Measurements from ENCODE around the gene ACP3.
A peak's percentile ranks its signal among the peaks of the same experiment; 100 is the strongest.

ACP3 gene

DNA sequence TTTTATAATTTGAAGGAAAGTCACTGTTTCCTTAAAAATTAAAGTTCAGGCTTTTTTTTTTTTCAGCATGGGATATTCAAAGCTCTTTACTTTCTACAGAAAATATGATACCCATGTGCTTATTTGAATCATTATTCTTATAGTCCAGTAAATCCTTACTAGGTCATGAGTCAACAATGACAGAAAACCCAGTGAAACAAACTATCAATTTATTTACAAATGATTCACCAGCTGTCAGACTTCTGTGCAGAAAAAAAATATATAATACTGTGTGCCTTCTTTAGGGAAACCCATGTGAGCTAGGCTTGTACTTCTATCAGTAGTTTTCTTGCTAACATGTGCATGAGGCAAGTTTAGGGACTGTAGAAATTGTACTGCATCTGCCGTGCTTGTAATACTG is 1.2 kb downstream of the ACP3 start:
- no peak for DNase-seq

DNA sequence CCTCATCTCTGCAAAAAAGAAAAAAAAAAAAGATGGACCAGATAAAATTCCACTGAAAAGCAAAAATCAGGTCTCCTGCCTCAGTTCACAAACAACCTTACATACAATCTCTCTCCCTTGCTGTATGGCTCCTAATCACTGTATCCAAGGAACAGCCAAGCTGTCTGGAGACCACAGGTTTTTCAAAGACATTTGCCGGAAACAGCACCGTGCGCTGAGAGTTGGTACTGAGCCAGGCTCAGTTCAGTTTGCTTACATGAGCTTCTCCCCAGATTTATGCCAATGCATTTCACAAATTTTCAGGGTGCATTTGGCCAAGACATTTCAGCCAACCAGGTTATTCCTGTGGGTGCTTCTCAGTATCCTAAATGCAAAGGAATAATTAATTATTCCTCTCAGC is 4.1 kb downstream of the ACP3 start:
- no peak for DNase-seq

DNA sequence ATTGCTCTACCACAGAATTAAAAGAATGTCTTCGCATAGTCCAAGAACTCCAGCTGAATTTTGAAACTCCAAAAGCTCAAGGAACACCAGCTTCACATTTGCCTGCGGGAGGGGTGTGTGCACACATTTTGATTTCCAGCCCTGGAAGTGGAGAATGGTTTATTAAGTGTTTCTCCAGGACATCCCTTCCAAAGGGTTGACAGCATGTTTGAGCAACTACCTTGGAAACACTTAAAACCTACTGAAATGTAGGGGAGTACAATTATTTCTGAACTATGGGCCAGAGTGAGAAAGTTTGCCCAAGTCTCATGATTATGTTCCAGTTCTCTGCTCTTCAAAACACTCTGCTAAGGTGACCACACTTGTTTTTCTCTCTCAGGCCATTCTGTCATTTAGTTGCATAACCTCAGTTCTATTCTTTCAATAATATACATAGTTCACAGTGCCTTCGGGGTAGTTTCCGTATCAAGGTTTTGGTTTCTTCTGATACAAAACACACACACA is 7.9 kb downstream of the ACP3 start:
- DNase-seq, result no peak

DNA sequence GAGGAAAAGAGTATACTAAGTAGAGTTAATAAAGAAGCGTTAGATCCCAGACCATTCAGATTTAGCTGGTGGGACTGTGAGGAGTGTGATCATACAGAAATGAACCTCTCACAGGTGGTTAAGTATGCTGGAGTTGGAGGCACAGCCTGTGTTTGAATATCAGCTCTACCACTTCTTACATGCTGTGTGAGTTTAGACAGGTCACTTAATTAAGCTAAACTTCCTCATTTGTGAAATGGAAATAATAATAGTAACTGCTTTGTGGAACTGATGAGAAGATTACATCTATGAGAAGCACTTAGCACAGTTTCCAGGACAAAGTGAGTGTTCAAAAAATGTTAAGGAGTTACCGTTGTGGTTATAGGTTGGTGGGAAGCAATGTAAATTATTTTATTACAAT is 8.4 kb downstream of the ACP3 start:
- no peak for DNase-seq

DNA sequence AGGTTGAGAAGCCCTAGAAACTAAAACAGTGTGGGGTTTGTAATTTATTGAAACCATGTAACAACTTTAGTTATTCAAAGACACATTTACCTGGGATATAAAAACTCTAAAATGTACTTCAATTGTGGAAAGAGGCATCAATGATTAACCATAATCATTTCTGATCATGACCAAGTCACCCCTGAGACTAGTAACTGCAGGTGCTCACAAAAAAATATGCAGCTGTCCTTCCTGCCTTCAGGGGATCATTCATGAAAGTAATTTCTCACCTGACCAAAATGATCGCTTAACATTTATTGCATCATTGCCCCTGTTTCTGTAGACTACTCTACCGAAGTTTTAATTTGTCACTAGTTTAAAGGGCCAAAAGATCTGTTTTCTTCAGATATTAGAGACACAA is 9.0 kb downstream of the ACP3 start:
- DNase-seq, result no peak

DNA sequence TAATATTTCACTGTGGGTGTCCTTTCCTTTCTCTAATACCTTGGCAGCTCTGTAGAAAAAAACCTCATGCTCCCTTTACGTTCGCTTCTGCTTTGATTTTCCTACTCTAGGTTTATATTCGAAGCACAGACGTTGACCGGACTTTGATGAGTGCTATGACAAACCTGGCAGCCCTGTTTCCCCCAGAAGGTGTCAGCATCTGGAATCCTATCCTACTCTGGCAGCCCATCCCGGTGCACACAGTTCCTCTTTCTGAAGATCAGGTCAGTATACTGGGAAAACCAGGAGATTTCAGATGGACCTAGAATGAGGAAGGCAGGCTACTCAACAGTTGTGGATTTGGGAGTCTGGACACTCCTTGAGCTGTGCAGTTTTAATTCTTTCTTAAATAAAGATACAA is 14.9 kb downstream of the ACP3 start:
- DNase-seq, result no peak

DNA sequence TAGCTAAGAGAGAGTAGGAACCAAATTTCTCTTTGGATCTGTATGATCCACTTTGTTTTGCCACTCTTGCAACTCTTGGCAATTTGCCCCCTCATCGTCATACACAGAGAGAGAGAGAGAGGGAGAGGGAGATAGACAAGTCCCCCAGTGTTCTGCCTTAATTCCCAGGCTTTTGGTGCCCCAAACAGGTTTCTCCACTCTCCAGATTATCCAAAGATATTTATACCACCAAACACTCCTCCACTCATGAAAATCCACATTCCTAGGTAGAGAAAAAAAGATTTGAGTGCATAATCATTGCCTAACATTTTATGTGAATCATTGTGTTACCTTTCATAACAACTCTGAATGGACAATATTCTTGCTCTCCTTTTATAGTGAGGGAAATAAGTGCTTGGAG is 15.3 kb downstream of the ACP3 start:
- no peak for DNase-seq

DNA sequence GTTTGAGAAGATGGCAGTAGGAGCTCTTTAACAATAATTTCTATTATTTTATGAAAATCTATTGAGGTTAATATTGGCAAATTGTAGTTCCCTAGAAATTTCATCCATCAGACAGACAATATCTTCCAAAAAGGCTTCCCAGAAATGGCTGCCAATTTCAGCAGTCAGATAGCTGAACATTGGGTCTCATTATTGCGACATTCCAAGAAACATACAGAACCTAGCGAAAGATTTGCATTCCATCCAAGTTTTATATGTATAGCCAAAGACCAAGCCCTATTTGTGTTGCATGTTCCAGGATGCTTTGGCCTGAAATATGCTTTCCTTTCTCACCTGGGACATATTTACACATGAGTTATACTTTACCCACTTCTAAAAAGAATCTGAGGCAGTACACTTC is 24.5 kb downstream of the ACP3 start:
- no peak for DNase-seq

DNA sequence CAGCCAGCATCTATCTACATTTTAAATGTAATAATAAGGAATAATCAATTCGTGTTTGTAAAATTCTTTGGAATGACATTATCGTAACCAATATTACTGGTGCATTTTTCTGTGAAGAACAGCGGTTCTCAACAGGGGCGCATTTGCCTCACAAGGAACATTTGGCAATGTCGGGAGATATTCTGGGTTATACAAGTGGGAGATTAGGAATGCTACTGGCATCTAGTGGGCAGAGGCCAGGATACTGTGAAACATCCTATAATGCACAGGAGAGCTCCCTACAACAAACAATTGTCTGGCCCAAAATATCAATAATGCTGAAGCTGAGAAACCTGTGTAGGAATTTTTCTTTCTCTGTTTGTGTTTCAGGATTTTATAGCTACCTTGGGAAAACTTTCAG is 25.0 kb downstream of the ACP3 start:
- no peak for DNase-seq

DNA sequence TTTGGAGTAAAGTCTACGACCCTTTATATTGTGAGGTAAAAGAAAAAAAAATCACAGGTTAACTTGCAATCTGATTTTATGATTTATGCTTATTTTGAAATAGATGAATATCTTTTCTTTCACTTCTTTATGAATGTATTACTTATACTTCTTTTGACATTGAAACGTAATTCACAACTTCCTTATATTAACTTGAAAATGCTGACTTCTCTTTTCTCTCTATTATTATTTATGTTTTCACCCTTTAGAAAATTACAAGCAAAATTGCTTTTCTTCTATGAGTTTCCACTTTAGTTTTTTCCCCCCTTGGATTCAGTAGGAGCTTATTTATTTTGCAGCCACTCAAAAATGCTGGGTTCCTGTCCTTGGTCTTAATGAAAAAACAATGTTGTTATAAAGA is 25.4 kb downstream of the ACP3 start:
- DNase-seq, result no peak

DNA sequence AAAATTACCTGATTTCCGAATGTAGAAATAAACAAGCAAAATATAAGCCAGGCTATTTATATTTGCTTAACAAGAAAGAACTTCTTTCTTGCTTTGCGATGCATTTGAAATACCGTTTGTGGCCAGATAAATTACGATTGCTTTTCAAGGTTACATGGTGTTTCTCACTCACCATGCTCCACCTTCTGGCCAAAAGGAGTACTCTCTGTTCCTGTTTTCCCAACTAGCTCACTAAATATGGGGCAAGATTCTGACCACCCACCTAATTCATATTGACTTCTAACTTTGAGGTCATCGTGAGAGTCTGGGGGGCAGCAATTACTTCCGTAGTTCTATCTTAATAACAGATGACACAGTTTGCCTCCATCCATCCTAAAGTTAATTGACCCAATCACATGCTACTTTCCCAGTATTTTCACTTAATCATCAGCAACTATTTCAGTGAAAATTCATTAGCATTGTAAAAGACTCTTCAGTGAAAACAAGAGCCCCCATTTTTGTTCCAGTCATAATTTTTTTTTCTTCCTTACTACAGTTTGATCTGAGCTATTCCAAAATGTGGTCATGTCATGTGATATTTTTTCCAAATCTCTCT is 25.9 kb downstream of the ACP3 start:
- peak; percentile 43 for DNase-seq

DNA sequence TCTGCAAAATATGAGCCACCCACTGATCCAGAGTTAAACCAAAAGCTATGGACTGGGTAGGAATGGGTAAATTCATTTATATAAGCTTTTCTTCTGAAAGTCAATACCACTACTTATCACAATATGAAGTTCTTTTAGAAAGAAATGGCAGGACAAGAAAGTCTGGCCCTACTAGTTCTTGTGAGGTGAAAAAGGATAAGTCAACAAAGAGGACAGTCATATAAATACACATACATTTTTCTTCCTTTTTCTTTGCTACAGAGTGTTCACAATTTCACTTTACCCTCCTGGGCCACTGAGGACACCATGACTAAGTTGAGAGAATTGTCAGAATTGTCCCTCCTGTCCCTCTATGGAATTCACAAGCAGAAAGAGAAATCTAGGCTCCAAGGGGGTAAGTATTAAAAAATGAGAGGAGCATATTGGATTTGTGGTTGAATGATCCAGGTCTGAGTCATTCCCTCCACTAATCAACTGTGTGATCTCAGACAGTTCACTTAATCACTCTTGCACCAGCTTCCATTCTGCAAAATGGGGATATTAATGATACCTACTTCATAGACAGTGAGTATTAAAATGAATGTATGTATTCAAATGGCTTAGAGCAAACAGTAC is 27.6 kb downstream of the ACP3 start:
- no peak for DNase-seq

DNA sequence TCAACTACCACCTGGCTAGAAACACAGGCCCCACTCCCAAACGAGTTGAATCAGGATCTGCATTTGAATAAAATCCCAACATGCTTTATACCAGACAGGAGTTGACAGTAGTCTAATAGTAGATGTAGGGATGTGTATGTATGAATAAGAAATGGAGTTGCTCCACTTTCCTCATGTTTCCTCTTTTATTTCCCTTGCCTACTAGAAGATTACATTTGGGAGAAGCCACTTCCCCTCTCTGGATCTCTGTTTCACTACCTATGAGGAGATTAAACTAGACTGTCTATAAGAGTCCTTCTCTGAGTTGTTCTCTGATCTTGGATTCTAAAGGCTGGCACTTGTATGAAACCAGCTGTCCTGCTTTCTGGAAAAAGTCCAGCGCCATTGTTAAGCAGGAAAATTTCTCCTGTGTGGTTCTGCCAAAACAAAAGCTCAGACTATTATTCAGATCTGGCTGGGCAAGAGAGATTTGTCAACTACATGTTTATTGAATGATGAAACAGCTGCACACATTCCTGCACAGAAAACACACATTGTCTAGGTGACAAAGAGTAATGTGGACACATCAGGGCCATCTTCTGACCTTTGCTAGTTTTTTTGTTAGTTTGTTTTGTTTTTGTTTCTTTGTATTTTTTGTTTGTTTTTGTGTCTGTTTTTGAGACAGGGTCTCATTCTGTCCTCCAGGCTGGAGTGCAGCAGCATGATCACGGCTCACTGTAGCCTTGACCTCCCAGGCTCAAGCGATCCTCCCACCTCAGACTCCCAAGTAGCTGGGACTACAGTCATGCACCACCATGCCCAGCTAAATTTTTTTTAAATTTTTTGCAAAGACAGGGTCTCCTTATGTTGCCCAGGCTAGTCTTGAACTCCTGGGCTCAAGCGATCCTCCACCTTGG is 29.9 kb downstream of the ACP3 start:
- DNase-seq, result no peak

DNA sequence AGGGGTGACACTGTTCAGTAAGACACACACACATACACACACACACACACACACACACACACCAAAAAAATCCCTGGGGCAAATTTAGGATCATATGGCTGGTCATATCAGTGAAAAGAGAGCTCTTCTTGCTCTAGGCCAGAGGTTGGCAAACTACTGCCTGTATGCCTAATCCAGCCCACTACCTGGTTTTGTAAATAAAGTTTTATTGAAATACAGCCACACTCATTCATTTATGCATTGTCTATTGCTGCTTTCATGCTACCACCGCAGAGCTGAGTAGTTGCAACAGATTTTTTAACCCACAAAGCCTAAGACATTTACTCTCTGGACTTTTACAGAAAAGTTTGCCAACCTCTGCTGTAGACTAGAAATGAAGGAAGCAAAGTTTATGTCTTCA is 30.6 kb downstream of the ACP3 start:
- DNase-seq, result no peak

DNA sequence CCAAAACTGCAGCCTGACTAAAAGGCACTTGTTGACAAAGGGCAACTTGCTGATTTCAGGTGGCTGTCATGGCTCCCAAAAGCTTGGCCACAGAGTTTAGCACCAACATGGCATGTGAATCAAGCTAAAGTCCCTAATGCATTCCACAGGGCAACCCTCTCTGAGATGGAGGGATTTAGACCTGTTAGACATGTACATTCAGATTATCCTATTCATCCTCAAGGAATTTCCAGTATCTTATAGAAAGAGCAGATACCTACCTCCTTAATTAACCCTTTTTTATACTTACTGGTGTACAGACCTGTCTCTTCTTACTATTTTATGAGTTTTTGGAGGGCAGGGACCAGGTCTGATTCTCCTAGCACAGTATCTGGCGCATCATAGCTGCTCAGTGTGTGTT is 31.3 kb downstream of the ACP3 start:
- no peak for DNase-seq

DNA sequence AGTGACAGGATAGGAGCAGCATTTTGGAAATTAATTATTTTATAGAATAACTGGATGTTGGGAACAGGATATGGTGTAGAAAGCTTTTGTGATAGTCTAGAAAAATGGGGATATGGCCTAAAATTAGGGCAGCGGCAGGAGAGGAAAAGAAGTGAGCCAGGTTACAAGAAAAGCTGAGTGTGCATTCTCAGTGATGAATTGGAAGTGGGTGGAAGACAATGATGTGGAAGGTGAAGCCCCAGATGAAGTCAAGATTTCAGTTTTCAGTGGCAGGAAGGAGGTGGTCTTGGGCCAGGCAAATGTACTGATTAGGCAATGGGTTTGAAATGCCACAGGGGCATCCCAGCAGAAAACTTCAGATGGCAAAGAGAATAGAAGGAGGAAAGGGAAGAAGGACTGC is 33.6 kb downstream of the ACP3 start:
- DNase-seq, result no peak

DNA sequence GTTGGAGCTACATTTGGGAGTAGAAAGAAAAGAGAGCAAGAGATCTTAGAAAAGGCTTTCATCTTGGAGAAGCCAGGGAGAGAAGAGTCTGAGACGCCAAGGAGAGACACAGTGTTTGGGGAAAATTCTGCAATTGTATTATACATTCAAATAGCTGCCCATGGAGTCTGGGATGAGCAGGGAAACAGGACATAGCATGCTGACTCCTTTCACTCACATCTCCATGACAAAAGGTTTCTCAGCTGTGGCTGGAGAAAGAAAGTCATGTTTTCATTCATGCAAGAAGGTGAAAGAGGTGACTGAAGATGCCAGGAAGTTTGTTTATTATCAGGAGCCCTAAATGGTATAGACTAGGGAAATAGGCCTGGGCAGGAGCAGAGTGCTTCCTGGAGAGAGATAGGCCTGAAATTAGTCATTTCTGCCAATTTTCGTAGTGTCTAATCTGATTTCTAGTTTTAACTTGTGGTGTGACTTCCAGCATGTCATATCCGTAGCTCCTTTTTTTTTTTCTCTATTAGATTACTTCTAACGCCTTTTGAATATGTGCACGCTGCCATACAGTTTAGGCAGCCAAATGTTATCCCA is 34.1 kb downstream of the ACP3 start:
- no peak for DNase-seq

DNA sequence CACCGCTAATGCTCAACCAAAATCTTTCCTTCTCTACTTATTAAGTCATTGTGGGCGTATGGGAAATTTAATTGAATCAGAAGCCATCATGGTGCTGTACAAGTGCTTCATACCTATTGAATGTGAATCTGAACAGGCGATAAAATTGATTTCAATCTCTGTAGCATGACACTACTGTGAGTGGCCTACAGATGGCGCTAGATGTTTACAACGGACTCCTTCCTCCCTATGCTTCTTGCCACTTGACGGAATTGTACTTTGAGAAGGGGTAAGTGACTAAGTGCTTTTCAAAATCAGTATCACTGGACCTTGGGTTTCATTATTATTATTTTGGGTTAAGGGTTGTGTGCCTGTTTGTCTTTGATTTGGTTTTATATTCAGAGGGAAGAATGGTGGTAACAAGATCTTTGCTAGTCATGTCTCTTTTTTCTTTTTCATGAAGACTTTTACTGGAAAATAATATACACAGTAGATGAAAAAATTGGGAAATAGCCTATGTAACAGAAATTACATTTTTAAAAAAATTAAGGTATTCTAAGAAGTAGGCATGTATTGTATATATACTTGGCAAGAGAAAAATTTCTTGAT is 35.4 kb downstream of the ACP3 start:
- peak; percentile 43 for DNase-seq

DNA sequence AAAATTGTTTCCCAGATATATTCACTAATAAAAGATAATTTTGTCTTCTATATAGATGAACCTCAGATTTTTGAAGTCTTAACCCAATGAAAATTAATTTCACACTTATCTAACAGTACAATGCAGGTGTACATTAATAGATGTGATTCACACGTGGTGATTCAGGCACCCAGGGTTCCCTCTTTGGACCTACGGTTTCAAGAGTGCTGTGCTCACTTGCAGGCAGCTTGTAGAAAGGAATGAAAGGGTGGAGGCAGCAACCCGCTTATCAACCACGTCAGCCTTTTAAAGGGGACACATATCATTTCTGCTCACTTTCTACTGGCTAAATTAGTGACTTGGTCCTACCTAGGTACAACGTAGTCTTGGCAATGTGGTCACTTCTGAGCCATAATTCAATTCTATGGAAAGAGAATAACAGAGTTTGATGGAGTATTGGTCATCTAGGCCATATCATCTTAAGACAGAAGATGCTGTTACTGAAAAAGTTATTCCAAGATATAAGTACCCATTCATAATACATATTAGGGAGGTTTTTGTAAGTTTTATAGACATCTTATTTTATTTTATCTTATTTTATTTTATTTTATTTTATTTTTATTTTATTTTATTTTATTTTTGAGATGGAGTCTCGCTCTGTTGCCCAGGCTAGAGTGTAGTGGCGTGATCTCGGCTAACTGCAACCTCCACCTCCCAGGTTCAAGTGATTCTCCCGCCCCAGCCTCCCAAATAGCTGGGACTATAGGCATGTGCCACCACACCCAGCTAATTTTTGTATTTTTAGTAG is 37.9 kb downstream of the ACP3 start:
- DNase-seq, result no peak

DNA sequence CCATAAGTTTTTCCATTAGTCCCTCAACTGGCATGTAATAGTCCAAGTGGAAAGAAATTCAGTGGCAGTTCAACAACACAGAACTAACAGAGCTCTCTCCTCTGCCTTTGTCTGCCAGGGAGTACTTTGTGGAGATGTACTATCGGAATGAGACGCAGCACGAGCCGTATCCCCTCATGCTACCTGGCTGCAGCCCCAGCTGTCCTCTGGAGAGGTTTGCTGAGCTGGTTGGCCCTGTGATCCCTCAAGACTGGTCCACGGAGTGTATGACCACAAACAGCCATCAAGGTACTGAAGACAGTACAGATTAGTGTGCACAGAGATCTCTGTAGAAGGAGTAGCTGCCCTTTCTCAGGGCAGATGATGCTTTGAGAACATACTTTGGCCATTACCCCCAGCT is 39.4 kb downstream of the ACP3 start:
- no peak for DNase-seq

DNA sequence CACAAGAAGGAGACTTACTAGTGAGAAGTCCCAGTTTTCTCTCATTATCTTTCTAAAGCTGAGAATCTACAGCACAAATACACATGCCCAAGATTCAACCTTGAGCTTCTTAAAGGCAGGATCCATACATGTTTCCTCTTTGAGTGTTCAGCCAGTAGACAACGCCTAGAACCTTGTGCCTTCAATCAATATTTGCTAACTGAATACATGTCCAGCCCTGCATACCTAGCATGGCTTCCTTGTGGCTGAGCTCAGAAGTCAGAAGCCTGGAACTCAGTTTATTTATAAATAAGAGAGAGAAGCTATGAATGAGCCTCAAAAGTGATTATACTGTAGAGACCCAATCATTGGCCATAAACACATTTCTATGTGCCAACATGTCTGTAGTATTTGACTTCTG is 43.5 kb downstream of the ACP3 start:
- no peak for DNase-seq

DNA sequence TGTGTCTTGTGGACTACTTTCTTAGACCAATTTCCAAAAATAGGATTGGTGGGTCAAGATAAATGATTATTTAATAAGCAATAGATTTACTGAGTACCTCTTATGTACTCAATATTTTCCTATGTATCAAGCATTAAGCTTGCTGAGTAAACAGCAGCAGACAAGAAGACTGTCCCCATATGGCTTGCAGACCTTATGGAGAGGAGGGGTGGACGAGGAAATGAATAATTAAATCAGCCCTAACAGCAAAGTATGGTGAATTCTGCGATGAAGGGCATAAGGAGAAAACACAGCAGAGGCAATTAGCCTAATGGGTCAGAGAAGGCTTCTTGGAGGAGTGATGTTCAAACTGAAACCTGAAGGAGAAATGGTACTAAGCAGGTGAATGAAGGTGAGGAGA is 45.1 kb downstream of the ACP3 start:
- no peak for DNase-seq

DNA sequence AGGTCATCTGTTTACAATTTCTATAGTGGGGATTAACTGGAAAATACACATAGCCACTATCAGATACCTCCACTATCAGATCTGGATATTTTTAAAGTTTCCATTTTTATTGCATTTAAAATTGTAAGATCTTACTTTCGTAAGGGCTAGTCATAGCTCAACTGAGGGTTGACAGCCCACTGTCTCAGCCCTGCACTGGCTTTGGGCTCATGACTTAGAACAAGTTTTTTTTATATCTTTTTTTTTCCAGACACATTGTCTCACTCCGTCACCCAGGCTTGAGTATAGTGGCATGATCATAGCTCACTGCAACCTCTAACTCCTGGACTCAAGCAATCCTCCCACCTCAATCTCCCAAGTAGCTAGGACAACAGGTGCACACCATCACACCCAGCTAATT is 51.3 kb downstream of the ACP3 start:
- no peak for DNase-seq

Measured in NCI-H1092 (cell line).